NCI-H2107 (cell line): ENCODE results near the gene ZNF487.
"Not testable (repeated sequence)": the region's sequence is repeated elsewhere in the genome, so short reads cannot be mapped to it uniquely, and the experiment has no call there.

Experiments used
- DNase-seq: peaks from one replicate; lab custom pipeline; 2025; lab: John Stamatoyannopoulos, UW

Gene ZNF487

GRCh38 chr10:43436291-43437140 is at the start of gene ZNF487:
ZNF487 (plus strand) TSS chr10:43437111; CDS start chr10:43475814, 38,703 bp downstream.
- peak; percentile 22 for DNase-seq

GRCh38 chr10:43387678-43388032 is 49.3 kb upstream of the ZNF487 start:
- no peak for DNase-seq

- no peak for DNase-seq
These were observed 47.0 kb upstream of the ZNF487 start for GRCh38 chr10:43389867-43390266.

- DNase-seq = no peak
These were observed 46.6 kb upstream of the ZNF487 start for GRCh38 chr10:43390333-43390732.

GRCh38 chr10:43390759-43391158 is 46.2 kb upstream of the ZNF487 start:
- no peak for DNase-seq

- no peak for DNase-seq
These were observed 45.4 kb upstream of the ZNF487 start for GRCh38 chr10:43391496-43391895.

GRCh38 chr10:43392748-43393147 is 44.2 kb upstream of the ZNF487 start:
- DNase-seq = no peak

- not testable (repeated sequence) for DNase-seq
These were observed 43.7 kb upstream of the ZNF487 start for GRCh38 chr10:43393186-43393585.

GRCh38 chr10:43393606-43394360 is 43.1 kb upstream of the ZNF487 start:
- no peak for DNase-seq

GRCh38 chr10:43394868-43395267 is 42.0 kb upstream of the ZNF487 start:
- DNase-seq = no peak

- no peak for DNase-seq
These were observed 41.3 kb upstream of the ZNF487 start for GRCh38 chr10:43395571-43396060.

- peak; percentile 78 for DNase-seq
These were observed 40.6 kb upstream of the ZNF487 start for GRCh38 chr10:43396061-43396927.

- DNase-seq = peak; percentile 78
These were observed 39.8 kb upstream of the ZNF487 start for GRCh38 chr10:43396928-43397624.

GRCh38 chr10:43398939-43399319 is 38.0 kb upstream of the ZNF487 start:
- DNase-seq = no peak

GRCh38 chr10:43399320-43400310 is 37.3 kb upstream of the ZNF487 start:
- DNase-seq = no peak

GRCh38 chr10:43401627-43402026 is 35.3 kb upstream of the ZNF487 start:
- no peak for DNase-seq

GRCh38 chr10:43402176-43402575 is 34.7 kb upstream of the ZNF487 start:
- DNase-seq = no peak

GRCh38 chr10:43402880-43403452 is 33.9 kb upstream of the ZNF487 start:
- no peak for DNase-seq

GRCh38 chr10:43403911-43404703 is 32.8 kb upstream of the ZNF487 start:
- DNase-seq = no peak
